IgD-negative memory B cell (primary cell): ENCODE measurements around the gene ORC2. TPM values are rescaled to one million over a fixed set of nuclear protein-coding genes. Genes with fewer than 3 reads are reported as not detected.
"Not testable (repeated sequence)": the region's sequence is repeated elsewhere in the genome, so short reads cannot be mapped to it uniquely, and the experiment has no call there.

ENCODE experiments used
- H3K27ac Mint-ChIP-seq, 3 donors: one replicate each; pipeline ENCODE4 v1.8.0; 2020 to 2022; ENCODE audit warnings: mild to moderate bottlenecking in 3 of 3, mixed read lengths in 3 of 3, moderate library complexity in 1 of 3
- H3K27me3 Mint-ChIP-seq: one replicate; pipeline ENCODE4 v1.8.0; 2021; ENCODE audit warnings: mixed read lengths
- H3K36me3 Mint-ChIP-seq: one replicate; pipeline ENCODE4 v1.8.0; 2020; ENCODE audit warnings: mild to moderate bottlenecking, mixed read lengths
- H3K4me1 Mint-ChIP-seq, 3 donors: one replicate each; pipeline ENCODE4 v1.8.0; 2020 to 2022; ENCODE audit warnings: mixed read lengths in 3 of 3, mild to moderate bottlenecking in 1 of 3
- H3K4me3 Mint-ChIP-seq, 4 donors: one replicate each; pipeline ENCODE4 v1.8.0; 2020 to 2022; ENCODE audit warnings: mild to moderate bottlenecking in 4 of 4, mixed read lengths in 4 of 4, moderate library complexity in 3 of 4
- H3K9me3 Mint-ChIP-seq, 3 donors: one replicate each; pipeline ENCODE4 v1.8.0; 2020 to 2021; ENCODE audit warnings: mixed read lengths in 3 of 3, mild to moderate bottlenecking in 1 of 3
- polyA plus RNA-seq: library from polyadenylated mRNA; unstranded; fragments of 300-500 nt; fragmentation: Illumina TruSeq; gene quantifications from one replicate; pipeline ENCODE4 v1.2.3, GENCODE V29; 2021

Gene ORC2
- 7.1 TPM for polyA plus RNA-seq

DNA sequence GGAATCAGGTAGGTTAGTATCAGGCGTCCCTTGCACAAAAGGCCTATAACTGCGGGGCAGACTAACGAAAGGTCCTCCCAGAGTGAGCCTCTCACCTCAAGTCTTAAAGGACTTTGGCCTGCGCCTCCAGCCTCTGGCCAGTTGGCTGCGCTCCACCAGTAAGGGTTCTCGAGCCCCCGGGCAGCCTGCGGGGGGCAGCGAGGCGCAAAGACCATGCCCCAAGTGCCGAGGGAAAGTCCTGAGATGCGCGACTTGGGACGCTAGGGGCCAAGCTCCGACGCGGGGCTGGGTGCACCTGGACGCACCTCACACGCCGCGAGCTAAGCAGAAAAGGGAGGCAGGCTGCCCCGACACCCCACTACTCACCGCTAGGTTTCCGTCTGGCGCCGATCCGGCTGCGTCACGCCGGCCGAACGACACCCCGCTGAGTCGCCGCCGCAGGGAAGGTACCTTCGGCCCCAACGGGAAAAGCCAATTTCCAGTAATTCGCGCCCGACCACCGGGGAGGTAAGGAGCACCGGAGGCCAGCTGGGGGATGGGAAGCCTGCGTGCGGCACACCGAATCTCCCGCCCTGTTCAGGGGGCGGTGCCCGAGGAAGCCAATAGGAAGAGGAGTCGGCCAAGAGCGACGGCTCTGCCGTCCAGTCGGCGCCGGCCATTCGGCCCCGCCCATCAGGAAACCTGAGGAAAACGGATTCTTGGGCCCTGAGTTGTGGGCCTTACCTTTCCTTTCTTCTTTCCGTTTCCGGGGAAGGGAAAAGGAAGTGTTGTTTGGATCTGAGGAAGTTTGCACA is at the start of gene ORC2:
ORC2 (minus strand) TSS at position 537 of the 794 bp plus-strand sequence. CDS start 5,537 bp downstream, outside the sequence.
- peak within 1 kb of the TSS; percentile 97 to 100 (median 98) for H3K4me3 Mint-ChIP-seq
- no peaks in the 10 kb centered on the region for H3K27me3 Mint-ChIP-seq
- H3K4me1 Mint-ChIP-seq: peaks cover 44 to 47% (median 45%) of the 10 kb centered on the region in 3 donors
- H3K36me3 Mint-ChIP-seq: peaks cover 1% of the 10 kb centered on the region
- H3K27ac Mint-ChIP-seq: peak within 1 kb of the TSS; percentile 97 to 99 (median 99)
- no peaks in the 10 kb centered on the region for H3K9me3 Mint-ChIP-seq

DNA sequence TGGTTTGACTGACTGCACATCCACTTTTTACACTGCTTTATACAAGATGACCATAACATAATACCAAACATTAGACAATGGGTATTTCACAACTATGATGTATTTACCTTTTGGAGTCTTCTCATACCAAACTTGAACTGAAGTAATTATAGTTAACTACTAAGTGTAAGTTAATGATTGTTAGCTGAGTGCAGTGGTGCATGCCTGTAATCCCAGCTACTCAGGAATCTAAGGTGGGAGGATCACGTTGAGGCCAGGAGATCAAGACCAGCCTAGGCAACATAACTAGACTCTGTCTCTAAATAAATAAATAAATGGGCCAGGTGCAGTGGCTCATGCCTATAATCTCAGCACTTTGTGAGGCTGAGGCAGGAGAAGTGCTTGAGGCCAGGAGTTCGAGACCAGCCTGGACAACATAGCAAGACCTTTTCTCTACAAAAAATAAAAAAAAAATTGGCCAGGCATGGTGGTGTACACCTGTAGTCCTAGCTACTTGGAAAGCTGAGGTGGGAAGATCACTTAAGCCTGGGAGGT is 44.9 kb upstream of the ORC2 start:
- Mint-ChIP-seq H3K4me3 (no peak overlapping the region), H3K27me3 (no peaks in the 10 kb centered on the region), H3K9me3 (no peaks in the 10 kb centered on the region), H3K27ac (no peak overlapping the region), H3K36me3 (peaks cover 6% of the 10 kb centered on the region), H3K4me1 (peaks cover 0 to 1% (median 0%) of the 10 kb centered on the region in 3 donors)

- no peak overlapping the region for H3K4me3 Mint-ChIP-seq
- H3K27ac Mint-ChIP-seq: no peak overlapping the region
- no peaks in the 10 kb centered on the region for H3K27me3 Mint-ChIP-seq
- H3K36me3 Mint-ChIP-seq: peaks cover 6% of the 10 kb centered on the region
- H3K9me3 Mint-ChIP-seq: no peaks in the 10 kb centered on the region
- H3K4me1 Mint-ChIP-seq: no peaks in the 10 kb centered on the region
These were observed 44.1 kb upstream of the ORC2 start for GRCh38 chr2:201007584-201007998.

- no peaks in the 10 kb centered on the region for H3K4me1 Mint-ChIP-seq
- H3K27me3 Mint-ChIP-seq: no peaks in the 10 kb centered on the region
- no peak overlapping the region for H3K4me3 Mint-ChIP-seq
- peaks cover 6% of the 10 kb centered on the region for H3K36me3 Mint-ChIP-seq
- no peak overlapping the region for H3K27ac Mint-ChIP-seq
- no peaks in the 10 kb centered on the region for H3K9me3 Mint-ChIP-seq
These were observed 43.2 kb upstream of the ORC2 start for GRCh38 chr2:201006704-201007103.

GRCh38 chr2:201004370-201004769 is 40.9 kb upstream of the ORC2 start:
- no peaks in the 10 kb centered on the region for H3K27me3 Mint-ChIP-seq
- peaks cover 6% of the 10 kb centered on the region for H3K36me3 Mint-ChIP-seq
- no peaks in the 10 kb centered on the region for H3K4me1 Mint-ChIP-seq
- no peaks in the 10 kb centered on the region for H3K9me3 Mint-ChIP-seq
- no peak overlapping the region for H3K27ac Mint-ChIP-seq
- no peak overlapping the region for H3K4me3 Mint-ChIP-seq

DNA sequence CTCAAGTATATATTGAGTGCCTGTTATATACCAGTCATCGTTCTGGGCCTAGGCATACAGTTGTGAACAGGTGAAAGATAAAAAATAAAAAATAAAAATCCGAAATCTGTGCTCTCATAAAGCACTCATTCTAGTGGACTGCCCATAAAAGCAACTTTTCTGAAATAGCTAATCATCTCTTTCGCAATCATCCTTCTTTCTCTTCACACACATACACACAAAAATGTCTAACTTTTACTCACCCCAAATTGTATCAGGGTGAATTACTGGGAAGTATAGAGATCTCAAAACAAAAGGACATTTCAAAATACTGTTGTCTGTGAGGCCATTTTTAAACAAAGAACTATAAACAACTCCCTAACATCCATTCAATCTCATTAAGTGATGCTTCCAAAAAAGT is 29.6 kb upstream of the ORC2 start:
- no peak overlapping the region for H3K27ac Mint-ChIP-seq

DNA sequence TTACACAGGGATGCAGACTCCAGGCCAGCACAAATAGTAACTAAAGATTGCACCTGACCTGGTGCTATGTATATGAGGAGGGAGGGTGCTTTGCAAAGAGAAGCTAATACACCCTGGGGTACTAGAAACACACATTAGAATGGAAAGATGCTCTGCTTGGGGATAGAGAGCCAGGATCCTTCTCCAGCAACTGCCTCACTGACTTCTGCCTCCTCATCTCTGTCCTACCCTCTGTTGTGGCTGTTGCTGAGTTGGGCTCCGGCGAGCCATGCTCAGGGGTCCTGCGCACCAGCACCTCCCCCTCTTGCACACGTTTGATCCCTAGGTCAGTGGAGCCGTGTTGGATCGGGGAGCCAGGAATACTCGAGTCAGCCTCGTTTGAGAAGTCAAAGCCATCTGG is 23.7 kb upstream of the ORC2 start:
- no peak overlapping the region for H3K4me3 Mint-ChIP-seq
- peak overlapping the region in 1 of 3 donors; percentile 67 for H3K27ac Mint-ChIP-seq
- H3K4me1 Mint-ChIP-seq: no peaks in the 10 kb centered on the region
- peaks cover 4% of the 10 kb centered on the region for H3K36me3 Mint-ChIP-seq
- H3K9me3 Mint-ChIP-seq: no peaks in the 10 kb centered on the region
- H3K27me3 Mint-ChIP-seq: no peaks in the 10 kb centered on the region

More for the DNA sequence above, 29.6 kb upstream of the ORC2 start:
- Mint-ChIP-seq H3K36me3 (peaks cover 8% of the 10 kb centered on the region), H3K27me3 (no peaks in the 10 kb centered on the region), H3K9me3 (no peaks in the 10 kb centered on the region), H3K4me3 (no peak overlapping the region), H3K4me1 (no peaks in the 10 kb centered on the region)

- Mint-ChIP-seq H3K36me3 (peaks cover 2% of the 10 kb centered on the region), H3K27me3 (no peaks in the 10 kb centered on the region), H3K27ac (no peak overlapping the region), H3K9me3 (no peaks in the 10 kb centered on the region), H3K4me3 (no peak overlapping the region), H3K4me1 (no peaks in the 10 kb centered on the region)
These were observed 22.3 kb upstream of the ORC2 start for GRCh38 chr2:200985799-200986198.

DNA sequence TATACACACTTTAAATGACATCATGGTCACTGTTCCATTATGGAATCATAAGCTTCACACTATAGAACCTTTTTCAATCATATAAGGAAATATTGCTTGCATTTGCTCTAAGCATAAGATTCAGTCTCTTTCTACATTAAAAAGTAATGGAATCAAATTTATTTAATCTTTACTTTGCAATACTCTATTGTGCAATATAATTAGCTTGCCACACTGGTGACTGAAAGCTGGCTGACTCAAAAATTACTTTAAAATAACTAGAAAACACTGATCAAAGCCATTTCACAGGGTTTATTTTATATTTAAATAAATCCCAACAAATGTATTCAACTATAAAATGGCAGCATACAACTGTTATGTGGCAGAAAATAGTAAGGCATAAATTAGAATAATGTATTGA is 13.2 kb upstream of the ORC2 start:
- H3K4me1 Mint-ChIP-seq: peaks cover 0 to 2% (median 0%) of the 10 kb centered on the region in 3 donors
- no peaks in the 10 kb centered on the region for H3K9me3 Mint-ChIP-seq
- H3K36me3 Mint-ChIP-seq: no peaks in the 10 kb centered on the region
- H3K4me3 Mint-ChIP-seq: no peak overlapping the region
- no peak overlapping the region for H3K27ac Mint-ChIP-seq
- no peaks in the 10 kb centered on the region for H3K27me3 Mint-ChIP-seq

DNA sequence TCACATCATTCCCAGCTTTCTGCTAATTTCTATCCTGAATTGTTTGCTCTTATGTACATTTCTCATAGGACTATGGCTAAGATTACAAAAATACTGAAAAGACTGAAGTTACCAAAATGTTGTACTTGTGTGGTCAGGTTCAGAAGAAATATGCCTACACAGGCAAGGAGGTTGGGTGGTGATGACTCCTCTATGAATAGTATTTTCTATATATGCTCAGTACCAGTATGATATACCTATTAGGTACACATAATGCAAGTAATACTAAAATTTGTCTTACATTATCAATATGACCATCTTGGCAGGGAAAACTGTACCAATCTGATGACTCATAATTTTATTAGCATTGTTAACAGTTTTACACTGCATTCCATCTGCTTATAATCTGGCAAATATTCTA is 12.2 kb upstream of the ORC2 start:
- H3K9me3 Mint-ChIP-seq: no peaks in the 10 kb centered on the region
- no peak overlapping the region for H3K4me3 Mint-ChIP-seq
- no peak overlapping the region for H3K27ac Mint-ChIP-seq
- H3K4me1 Mint-ChIP-seq: peaks cover 0 to 2% (median 0%) of the 10 kb centered on the region in 3 donors
- peaks cover 2% of the 10 kb centered on the region for H3K36me3 Mint-ChIP-seq
- H3K27me3 Mint-ChIP-seq: no peaks in the 10 kb centered on the region

DNA sequence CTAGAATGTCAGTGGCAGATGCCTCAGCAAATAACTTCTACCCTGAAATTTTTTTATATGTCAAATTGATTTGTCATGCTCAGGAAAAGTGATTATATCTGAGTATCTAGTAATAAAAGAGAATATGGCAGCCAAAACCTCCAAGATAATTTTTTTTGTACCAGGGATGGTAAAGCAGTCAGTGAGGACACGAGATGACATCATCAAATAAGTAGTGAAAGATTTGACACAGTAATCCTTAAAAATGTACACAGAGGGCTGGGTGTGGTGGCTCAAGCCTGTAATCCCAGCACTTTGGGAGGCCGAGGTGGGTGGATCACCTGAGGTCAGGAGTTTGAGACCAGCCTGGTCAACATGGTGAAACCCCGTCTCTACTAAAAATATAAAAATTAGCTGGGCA is 6.6 kb upstream of the ORC2 start:
- not testable (repeated sequence) for H3K4me3 Mint-ChIP-seq, H3K36me3 Mint-ChIP-seq, H3K27me3 Mint-ChIP-seq, H3K9me3 Mint-ChIP-seq
- Mint-ChIP-seq H3K27ac (peak overlapping the region in 1 of 3 donors; percentile 68), H3K4me1 (peaks cover 15 to 20% (median 17%) of the 10 kb centered on the region in 3 donors)

DNA sequence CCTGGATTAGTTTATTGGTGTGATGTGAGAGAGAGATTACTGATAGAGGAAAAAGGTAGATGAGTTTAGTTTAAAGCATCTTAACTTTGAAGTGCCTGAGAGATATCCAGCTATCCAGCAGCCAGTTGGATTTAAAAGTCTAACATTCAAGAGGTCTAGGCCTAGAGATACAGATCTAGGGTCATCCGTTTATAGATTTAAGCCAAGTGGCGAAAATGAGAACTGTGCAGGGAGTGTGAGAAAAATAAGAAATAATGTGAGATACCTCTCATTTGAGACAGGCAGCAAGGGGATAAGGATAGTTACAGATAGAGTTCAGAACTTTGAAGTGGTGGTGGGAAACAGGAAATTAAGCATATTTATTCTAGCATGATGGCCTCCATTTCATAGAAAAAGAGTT is 5.3 kb upstream of the ORC2 start:
- Mint-ChIP-seq H3K27me3 (no peaks in the 10 kb centered on the region), H3K4me3 (no peak overlapping the region), H3K36me3 (peaks cover 3% of the 10 kb centered on the region), H3K9me3 (no peaks in the 10 kb centered on the region), H3K27ac (peak overlapping the region in 2 of 3 donors; percentile 35 to 38), H3K4me1 (peaks cover 26 to 30% (median 27%) of the 10 kb centered on the region in 3 donors)

GRCh38 chr2:200968162-200968561 is 4.7 kb upstream of the ORC2 start:
- H3K27me3 Mint-ChIP-seq: no peaks in the 10 kb centered on the region
- no peaks in the 10 kb centered on the region for H3K9me3 Mint-ChIP-seq
- H3K27ac Mint-ChIP-seq: peak overlapping the region in 1 of 3 donors; percentile 38
- peak overlapping the region in 1 of 4 donors; percentile 42 for H3K4me3 Mint-ChIP-seq
- peaks cover 27 to 33% (median 32%) of the 10 kb centered on the region in 3 donors for H3K4me1 Mint-ChIP-seq
- peaks cover 3% of the 10 kb centered on the region for H3K36me3 Mint-ChIP-seq

DNA sequence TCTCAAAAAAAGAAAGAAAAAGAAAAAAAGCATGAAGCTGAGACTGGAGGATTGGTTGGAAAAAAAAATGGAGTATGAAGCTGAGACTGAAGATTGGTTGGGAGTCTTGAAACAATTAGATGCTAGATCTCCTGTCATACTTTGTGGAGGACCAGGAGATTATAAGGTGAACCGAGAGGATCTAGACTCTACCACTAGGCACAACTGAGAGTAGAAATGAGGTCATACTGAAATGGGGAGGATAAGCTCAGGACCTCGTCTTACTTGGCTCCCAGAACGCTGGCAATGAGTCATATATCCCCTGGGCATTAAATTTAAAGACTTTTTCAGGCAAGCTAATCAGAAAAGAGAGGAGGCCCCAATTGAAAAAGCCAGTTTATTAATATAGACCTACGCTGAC is 3.3 kb upstream of the ORC2 start:
- H3K4me3 Mint-ChIP-seq: peak overlapping the region in 2 of 4 donors; percentile 3 to 13
- peaks cover 3% of the 10 kb centered on the region for H3K36me3 Mint-ChIP-seq
- H3K9me3 Mint-ChIP-seq: no peaks in the 10 kb centered on the region
- H3K4me1 Mint-ChIP-seq: peaks cover 37 to 45% (median 44%) of the 10 kb centered on the region in 3 donors
- peak overlapping the region in 1 of 3 donors; percentile 28 for H3K27ac Mint-ChIP-seq
- H3K27me3 Mint-ChIP-seq: no peaks in the 10 kb centered on the region

- no peaks in the 10 kb centered on the region for H3K27me3 Mint-ChIP-seq
- H3K27ac Mint-ChIP-seq: peak overlapping the region; percentile 97 to 99 (median 99)
- H3K4me3 Mint-ChIP-seq: peak overlapping the region; percentile 97 to 100 (median 98)
- peaks cover 44 to 51% (median 49%) of the 10 kb centered on the region in 3 donors for H3K4me1 Mint-ChIP-seq
- H3K36me3 Mint-ChIP-seq: peaks cover 1% of the 10 kb centered on the region
- no peaks in the 10 kb centered on the region for H3K9me3 Mint-ChIP-seq
These were observed 1.0 kb upstream of the ORC2 start for GRCh38 chr2:200964498-200964897.

DNA sequence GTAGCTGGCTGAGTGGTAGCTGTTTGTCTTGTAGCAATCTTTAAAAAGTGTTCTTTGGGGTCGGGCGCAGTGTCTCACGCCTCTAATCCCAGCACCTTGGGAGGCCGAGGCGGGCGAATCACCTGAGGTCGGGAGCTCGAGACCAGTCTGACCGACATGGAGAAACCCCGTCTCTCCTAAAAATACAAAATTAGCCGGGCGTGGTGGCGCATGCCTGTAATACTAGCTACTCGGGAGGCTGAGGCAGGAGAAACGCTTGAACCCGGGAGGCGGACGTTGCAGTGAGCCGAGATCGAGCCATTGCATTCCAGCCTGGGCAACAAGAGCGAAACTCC is 425 bp upstream of the ORC2 start:
- peak overlapping the region; percentile 97 to 100 (median 98) for H3K4me3 Mint-ChIP-seq
- H3K4me1 Mint-ChIP-seq: peaks cover 47 to 50% (median 49%) of the 10 kb centered on the region in 3 donors
- H3K27ac Mint-ChIP-seq: peak overlapping the region; percentile 97 to 99 (median 99)
- H3K9me3 Mint-ChIP-seq, H3K36me3 Mint-ChIP-seq, H3K27me3 Mint-ChIP-seq: not testable (repeated sequence)
